Fibroblast of the aortic adventitia (primary cell): Measurements from ENCODE around the gene GSS. TPM values are rescaled to one million over a fixed set of nuclear protein-coding genes. Genes with fewer than 3 reads are reported as not detected.

Experiments used
- DNase-seq: peaks from one replicate; pipeline ENCODE4 v3.0.0-alpha.2; 2010; ENCODE audit warnings: low read depth
- H3K4me3 ChIP-seq: 2 replicates; pipeline ENCODE4 v1.5.1; 2011; ENCODE audit warnings: low read depth, mild to moderate bottlenecking, control low read depth, low read length, moderate library complexity
- CTCF ChIP-seq: IDR thresholded peaks from 2 replicates; pipeline ENCODE4 v1.5.1; 2011; ENCODE audit warnings: mild to moderate bottlenecking, low read length, control low read depth, inconsistent platforms; ENCODE audit not compliant: insufficient read depth
- total RNA-seq: library from RNA; depleted of rRNA; stranded (reverse); fragments of >200 nt; gene quantifications from 2 replicates; pipeline ENCODE4 v1.2.3, GENCODE V29; 2012; ENCODE audit warnings: low replicate concordance

GSS gene
- total RNA-seq, 1 donor: 57.8 TPM

GRCh38 chr20:34988191-34988540 lies 32.6 kb upstream of the GSS start:
- H3K4me3 ChIP-seq: no peak overlapping the region
- DNase-seq: peak; percentile 7
- no peak for TF ChIP-seq CTCF

GRCh38 chr20:34987288-34988190 lies 31.9 kb upstream of the GSS start:
- DNase-seq: no peak
- H3K4me3 ChIP-seq: no peak overlapping the region
- no peak for TF ChIP-seq CTCF

- no peak for TF ChIP-seq CTCF
- no peak for DNase-seq
- no peak overlapping the region for H3K4me3 ChIP-seq
These were observed 31.0 kb upstream of the GSS start for GRCh38 chr20:34986311-34987287.

- DNase-seq: peak; percentile 5
- TF ChIP-seq CTCF: no peak
- H3K4me3 ChIP-seq: no peak overlapping the region
These were observed 30.1 kb upstream of the GSS start for GRCh38 chr20:34985461-34986310.

- TF ChIP-seq CTCF: no peak
- DNase-seq: no peak
- H3K4me3 ChIP-seq: no peak overlapping the region
These were observed 29.2 kb upstream of the GSS start for GRCh38 chr20:34984756-34985261.
